H1 (cell line): ENCODE results near the gene ZNF446. TPM values are rescaled to one million over a fixed set of nuclear protein-coding genes. Genes with fewer than 3 reads are reported as not detected.

Source experiments
- CTCF ChIA-PET: fragments of 300-600 bp; sonication (Branson Sonifier 250); formaldehyde crosslinking; loops from one replicate; lab custom pipeline; 2021; ENCODE audit not compliant: partially characterized antibody; lab: Charles Lee
- POLR2A ChIA-PET: fragments of 300-600 bp; sonication (Branson Sonifier 250); formaldehyde crosslinking; loops from one replicate; lab custom pipeline; 2021; ENCODE audit warnings: inconsistent platforms; ENCODE audit not compliant: partially characterized antibody; lab: Charles Lee
- DNase-seq, 2 experiments: peaks; one replicate each; pipeline versions ENCODE4 v3.0.0 to v3.0.0-alpha.2; 2010 to 2022; ENCODE audit warnings: low spot score in 2 of 2, low read depth in 1 of 2, mixed read lengths in 1 of 2
- FAIRE-seq: peaks from 2 replicates; lab custom pipeline; 2011; peaks lifted over from hg19 to GRCh38; lab: Jason Lieb, UNC
- H2AFZ ChIP-seq: 2 replicates; pipeline ENCODE4 v1.8.1; 2012; ENCODE audit warnings: low read length, inconsistent platforms
- H2AK5ac ChIP-seq: 2 replicates; pipeline ENCODE4 v1.6.1; 2013; ENCODE audit warnings: low read depth, low read length
- H2BK120ac ChIP-seq: replicated peaks from 2 replicates; pipeline ENCODE3; 2013; ENCODE audit warnings: low read depth, low read length, inconsistent platforms
- H2BK12ac ChIP-seq: 2 replicates; pipeline ENCODE4 v1.6.1; 2013; ENCODE audit warnings: low read depth, low read length
- H2BK15ac ChIP-seq: 2 replicates; pipeline ENCODE4 v1.6.1; 2013; ENCODE audit warnings: low read length
- H2BK20ac ChIP-seq: 2 replicates; pipeline ENCODE4 v1.6.1; 2013; ENCODE audit warnings: low read length
- H2BK5ac ChIP-seq: 2 replicates; pipeline ENCODE4 v1.6.1; 2013; ENCODE audit warnings: low read depth, low read length
- H3K14ac ChIP-seq: 2 replicates; pipeline ENCODE4 v1.6.1; 2013; ENCODE audit warnings: inconsistent platforms; ENCODE audit not compliant: insufficient read length
- H3K18ac ChIP-seq: 2 replicates; pipeline ENCODE4 v1.6.1; 2013; ENCODE audit warnings: low read length; ENCODE audit errors: extremely low read depth
- H3K23ac ChIP-seq: 2 replicates; pipeline ENCODE4 v1.6.1; 2013; ENCODE audit warnings: inconsistent platforms; ENCODE audit not compliant: insufficient read length
- H3K23me2 ChIP-seq: 2 replicates; pipeline ENCODE4 v1.6.1; 2013; ENCODE audit warnings: low read depth, low read length
- H3K27ac ChIP-seq: 2 replicates; pipeline ENCODE4 v1.6.1; 2011; ENCODE audit warnings: low read depth, low read length, inconsistent platforms
- H3K27me3 ChIP-seq, 4 experiments: replicated peaks in 1 of 4; 1 replicate in 1 of 4; 2 replicates in 3 of 4; pipeline versions ENCODE4 v1.6.1 to v1.8.1; 2011 to 2013; ENCODE audit warnings: low read length in 3 of 4, mild to moderate bottlenecking in 3 of 4, inconsistent platforms in 2 of 4, mixed read lengths in 2 of 4, moderate library complexity in 1 of 4; ENCODE audit not compliant: control insufficient read depth in 3 of 4, insufficient read depth in 3 of 4; ENCODE audit errors: extremely low read depth in 1 of 4
- H3K36me3 ChIP-seq, 4 experiments: 2 replicates each; pipeline versions ENCODE4 v1.6.1 to v1.8.1; 2011 to 2013; ENCODE audit warnings: mild to moderate bottlenecking in 4 of 4, low read length in 3 of 4, moderate library complexity in 2 of 4, control low read depth in 1 of 4, inconsistent platforms in 1 of 4; ENCODE audit not compliant: insufficient read depth in 4 of 4, control insufficient read depth in 2 of 4
- H3K4ac ChIP-seq: replicated peaks from 2 replicates; pipeline ENCODE3; 2013; ENCODE audit warnings: low read length, low read depth, mixed read lengths, inconsistent platforms; ENCODE audit not compliant: insufficient read length
- H3K4me1 ChIP-seq, 4 experiments: replicated peaks in 1 of 4; 1 replicate in 1 of 4; 2 replicates in 3 of 4; pipeline versions ENCODE4 v1.6.1 to v1.8.1; 2011 to 2013; ENCODE audit warnings: low read length in 3 of 4, inconsistent platforms in 2 of 4, mixed read lengths in 1 of 4; ENCODE audit not compliant: insufficient read depth in 4 of 4, control insufficient read depth in 3 of 4
- H3K4me2 ChIP-seq, 2 experiments: 2 replicates each; pipeline versions ENCODE4 v1.6.1 to v1.8.1; 2011 to 2013; ENCODE audit warnings: low read depth in 2 of 2, low read length in 2 of 2, control low read depth in 1 of 2, inconsistent platforms in 1 of 2, mild to moderate bottlenecking in 1 of 2; ENCODE audit not compliant: insufficient read depth in 1 of 2
- H3K4me3 ChIP-seq, 4 experiments: fragments of 200-600, 300-600 bp in 1 of 4; sonication (generic), shearing (Covaris generic), sonication (Bioruptor Twin) in 1 of 4; 2 replicates each; pipeline versions ENCODE4 v1.5.1 to v1.8.1; 2011 to 2016; ENCODE audit warnings: low read length in 4 of 4, low read depth in 3 of 4, control low read depth in 2 of 4, inconsistent platforms in 2 of 4, mild to moderate bottlenecking in 2 of 4, mixed read lengths in 1 of 4, moderate library complexity in 1 of 4; ENCODE audit not compliant: insufficient read depth in 2 of 4; ENCODE audit errors: extremely low read depth in 1 of 4
- H3K56ac ChIP-seq: replicated peaks from 2 replicates; pipeline ENCODE3; 2013; ENCODE audit warnings: low read depth, mild to moderate bottlenecking, mixed read lengths, low read length, inconsistent platforms; ENCODE audit not compliant: insufficient read length
- H3K79me1 ChIP-seq: 2 replicates; pipeline ENCODE4 v1.6.1; 2013; ENCODE audit warnings: low read depth, low read length, control low read depth
- H3K79me2 ChIP-seq, 2 experiments: 2 replicates each; pipeline versions ENCODE4 v1.6.1 to v1.8.1; 2012 to 2013; ENCODE audit warnings: low read length in 2 of 2, mild to moderate bottlenecking in 2 of 2, inconsistent platforms in 1 of 2; ENCODE audit not compliant: insufficient read depth in 2 of 2, control insufficient read depth in 1 of 2
- H3K9ac ChIP-seq, 4 experiments: replicated peaks in 1 of 4; 1 replicate in 1 of 4; 2 replicates in 3 of 4; pipeline versions ENCODE4 v1.6.1 to v1.8.1; 2011 to 2013; ENCODE audit warnings: low read depth in 3 of 4, low read length in 3 of 4, control low read depth in 2 of 4, mild to moderate bottlenecking in 2 of 4, moderate library complexity in 2 of 4, inconsistent platforms in 1 of 4; ENCODE audit errors: extremely low read depth in 1 of 4
- H3K9me3 ChIP-seq, 2 experiments: 2 replicates each; pipeline versions ENCODE4 v1.6.1 to v1.8.1; 2012 to 2013; ENCODE audit warnings: mild to moderate bottlenecking in 2 of 2, moderate library complexity in 2 of 2, control low read depth in 1 of 2, inconsistent platforms in 1 of 2, low read depth in 1 of 2, low read length in 1 of 2, mixed read lengths in 1 of 2; ENCODE audit not compliant: insufficient read depth in 2 of 2
- H4K20me1 ChIP-seq, 2 experiments: replicated peaks in 1 of 2; 2 replicates each; pipeline versions ENCODE3 to v1.8.1; 2011 to 2013; ENCODE audit warnings: inconsistent platforms in 2 of 2, low read length in 2 of 2, mild to moderate bottlenecking in 1 of 2; ENCODE audit not compliant: insufficient read depth in 2 of 2, control insufficient read depth in 1 of 2
- H4K5ac ChIP-seq: 2 replicates; pipeline ENCODE4 v1.6.1; 2013; ENCODE audit warnings: low read length, low read depth, mixed read lengths, inconsistent platforms; ENCODE audit not compliant: insufficient read length
- H4K8ac ChIP-seq: 2 replicates; pipeline ENCODE4 v1.8.0; 2013; ENCODE audit warnings: mild to moderate bottlenecking, moderate library complexity, low read length, inconsistent platforms; ENCODE audit not compliant: insufficient read depth; ENCODE audit errors: extremely low read depth
- H4K91ac ChIP-seq: replicated peaks from 2 replicates; pipeline ENCODE3; 2013; ENCODE audit warnings: low read length, mixed read lengths, inconsistent platforms; ENCODE audit not compliant: insufficient read length
- EZH2 ChIP-seq: fragments of 200-600 bp; sonication (generic); IDR thresholded peaks from 2 replicates; pipeline ENCODE4 v1.7.1; 2012; ENCODE audit warnings: low read depth, mild to moderate bottlenecking, moderate library complexity, low read length, inconsistent platforms; ENCODE audit not compliant: severe bottlenecking
- GTF2F1 ChIP-seq: IDR thresholded peaks from 2 replicates; pipeline ENCODE4 v1.6.1; 2012; ENCODE audit warnings: low read depth, low read length, improper control_type of control experiment, borderline replicate concordance
- MAFK ChIP-seq: IDR thresholded peaks from 2 replicates; pipeline ENCODE4 v1.6.1; 2012; ENCODE audit warnings: low read depth, mild to moderate bottlenecking, improper control_type of control experiment, low read length
- NANOG ChIP-seq: IDR thresholded peaks from 2 replicates; pipeline ENCODE4 v1.6.1; 2011; ENCODE audit warnings: low read length, low read depth, mild to moderate bottlenecking, inconsistent platforms; ENCODE audit not compliant: insufficient read depth, poor library complexity, severe bottlenecking
- PHF8 ChIP-seq: fragments of 200-600 bp; sonication (generic); conservative IDR thresholded peaks from 2 replicates; pipeline ENCODE4 v1.7.1; 2012; ENCODE audit warnings: low read depth, mild to moderate bottlenecking, inconsistent platforms, low read length, moderate library complexity
- POU5F1 ChIP-seq: IDR thresholded peaks from 2 replicates; pipeline ENCODE4 v1.6.1; 2011; ENCODE audit warnings: low read depth, mild to moderate bottlenecking, low read length, moderate library complexity
- SIN3A ChIP-seq, 2 experiments: IDR thresholded peaks in 1 of 2; conservative IDR thresholded peaks in 1 of 2; 2 replicates each; pipeline ENCODE4 v1.6.1; 2011 to 2012; ENCODE audit warnings: low read length in 2 of 2, improper control_type of control experiment in 1 of 2, low read depth in 1 of 2, mild to moderate bottlenecking in 1 of 2
- TBP ChIP-seq: IDR thresholded peaks from 2 replicates; pipeline ENCODE4 v1.6.1; 2011; ENCODE audit warnings: low read depth, low read length, improper control_type of control experiment
- TCF12 ChIP-seq: IDR thresholded peaks from 2 replicates; pipeline ENCODE4 v1.6.1; 2011; ENCODE audit warnings: low read depth, mild to moderate bottlenecking, low read length
- WGBS, 2 experiments: shearing (Covaris generic) in 1 of 2; methylation state at CpG; one replicate each; pipeline versions ENCODE4 v1.1.6 to v1.1.7; 2013 to 2015; ENCODE audit warnings: low lambda C conversion rate in 2 of 2, mixed read lengths in 2 of 2, inconsistent platforms in 1 of 2, low coverage in 1 of 2, missing lambda C conversion rate in 1 of 2; ENCODE audit not compliant: insufficient replicate concordance in 2 of 2, insufficient coverage in 1 of 2, insufficient read length in 1 of 2; ENCODE audit errors: extremely low coverage in 1 of 2, missing lambda C conversion rate in 1 of 2; 5-methylcytosine and 5-hydroxymethylcytosine counted together
- polyA plus RNA-seq, 7 experiments: library from polyadenylated mRNA; depleted of rRNA in 3 of 7; stranded (reverse) in 5 of 7; unstranded in 2 of 7; fragments of >200 nt in 5 of 7; fragments of 200-250 nt in 2 of 7; gene quantifications; 1 replicate in 5 of 7; 2 replicates in 1 of 7; 4 replicates in 1 of 7; pipeline versions ENCODE4 v1.2.1 to v1.2.3, GENCODE V29; 2011 to 2013; ENCODE audit warnings: missing spikeins in 2 of 7, mixed read lengths in 2 of 7
- total RNA-seq: library from RNA; stranded (reverse); fragmentation: NEBNext Ultra II Directional; extraction: Animal tissue kit (Norgen Biotek cat#: 25700); gene quantifications from 2 replicates; pipeline ENCODE4 v1.2.1, GENCODE V29; 2021

ZNF446 gene
- total and polyA plus RNA-seq, 2 of the 8 experiments (the other 6 are each of a cell fraction or from before 2014, with no cell fraction given) = 4.1 to 5.5 TPM

- Histone ChIP-seq H3K27me3 (peaks cover 0 to 11% (median 6%) of the 10 kb centered on the region in 4 experiments; a peak in 3 of 7 replicates), H3K27ac (no peak overlapping the region), H3K4me3 (no peak overlapping the region), H3K79me2 (no peaks in the 10 kb centered on the region; a peak in 1 of 4 replicates), H4K5ac (no peak overlapping the region), H3K23me2 (peaks cover 5% of the 10 kb centered on the region; the same call in 1 of the 2 replicates), H2AK5ac (no peak overlapping the region), H3K4me2 (no peak overlapping the region), H3K4ac (no peak overlapping the region), H2BK5ac (no peak overlapping the region), H3K36me3 (peaks cover 0 to 5% (median 2%) of the 10 kb centered on the region in 4 experiments; a peak in 3 of 8 replicates), H4K20me1 (no peaks in the 10 kb centered on the region), H2AFZ (no peak overlapping the region), H3K23ac (no peak overlapping the region), H3K56ac (no peak overlapping the region), H3K4me1 (no peaks in the 10 kb centered on the region), H3K79me1 (no peaks in the 10 kb centered on the region), H2BK20ac (no peak overlapping the region), H2BK15ac (no peak overlapping the region), H2BK120ac (no peak overlapping the region), H3K18ac (no peak overlapping the region), H4K91ac (no peak overlapping the region), H4K8ac (no peak overlapping the region), H3K14ac (no peak overlapping the region), H2BK12ac (no peak overlapping the region), H3K9ac (no peak overlapping the region), H3K9me3 (no peaks in the 10 kb centered on the region)
- TF ChIP-seq TBP (no peak), PHF8 (no peak), MAFK (no peak), GTF2F1 (no peak), EZH2 (no peak), SIN3A (conservative IDR thresholded peaks at IDR 0.05 in 1 of 2, IDR thresholded peaks at IDR 0.05 in 1 of 2; ENCODE audit: low read depth in 1 of 2, low read length in 2 of 2) (no peak), POU5F1 (no peak), TCF12 (no peak), NANOG (no peak)
- CTCF ChIA-PET = interaction anchor here (1.9 kb wide), 1 partner anchor 126 kb away, joined by 5 read pairs; no protein-coding TSS in a partner anchor
- DNase-seq (no peak), FAIRE-seq (no peak)
- POLR2A ChIA-PET = interaction anchor here (1.5 kb wide), 1 partner anchor 60 kb away, joined by 6 read pairs; the partner anchor contains the start of gene RNF225
- WGBS, 2 experiments = 93% methylated on average over 16 of the region's 21 CpGs; no CpG with 5 or more reads in 1 of the 2 experiments
Measured at GRCh38 chr19:58455306-58455705, 20.8 kb upstream of the ZNF446 start.
